OCI-LY3 (cell line): ENCODE data around the gene ACOT9.

Source experiments
- H2AFZ ChIP-seq: fragments of 200-600, 300-600 bp; shearing (Covaris generic); 2 replicates; pipeline ENCODE4 v1.6.0; 2014; ENCODE audit warnings: antibody characterized with exemption, low read depth, low read length
- H3K27ac ChIP-seq: fragments of 200-600, 300-600 bp; sonication (generic); 2 replicates; pipeline ENCODE4 v1.5.1; 2014; ENCODE audit warnings: mild to moderate bottlenecking, low read length, moderate library complexity, mixed read lengths
- H3K27me3 ChIP-seq: fragments of 200-600, 300-600 bp; sonication (generic); 2 replicates; pipeline ENCODE4 v1.6.1; 2014; ENCODE audit warnings: low read depth, low read length, mixed read lengths
- H3K36me3 ChIP-seq: fragments of 200-600, 300-600 bp; sonication (generic); replicated peaks from 2 replicates; pipeline ENCODE3; 2014; ENCODE audit warnings: low read depth, low read length, mixed read lengths
- H3K4me1 ChIP-seq: fragments of 300-600, 200-600 bp; sonication (generic); 2 replicates; pipeline ENCODE4 v1.6.1; 2014; ENCODE audit warnings: low read length, mixed read lengths
- H3K4me2 ChIP-seq: fragments of 200-600, 300-600 bp; sonication (generic); 2 replicates; pipeline ENCODE4 v1.6.1; 2014; ENCODE audit warnings: low read length, mixed read lengths
- H3K4me3 ChIP-seq: fragments of 300-600, 200-600 bp; sonication (generic); 2 replicates; pipeline ENCODE4 v1.5.1; 2014; ENCODE audit warnings: antibody characterized with exemption, mild to moderate bottlenecking, low read length, moderate library complexity
- H3K79me2 ChIP-seq: fragments of 300-600, 200-600 bp; shearing (Covaris generic); 2 replicates; pipeline ENCODE4 v1.6.1; 2014; ENCODE audit warnings: mild to moderate bottlenecking, low read length, mixed read lengths
- H3K9ac ChIP-seq: fragments of 300-600, 200-600 bp; shearing (Covaris generic); 2 replicates; pipeline ENCODE4 v1.6.0; 2014; ENCODE audit warnings: mild to moderate bottlenecking, low read length, moderate library complexity
- H3K9me3 ChIP-seq: fragments of 200-600, 300-600 bp; shearing (Covaris generic); 2 replicates; pipeline ENCODE4 v1.6.1; 2014; ENCODE audit warnings: low read length, mixed read lengths; ENCODE audit not compliant: insufficient read depth
- H4K20me1 ChIP-seq: fragments of 200-600, 300-600 bp; sonication (generic); 2 replicates; pipeline ENCODE4 v1.6.1; 2016; ENCODE audit warnings: low read length, mixed read lengths; ENCODE audit not compliant: insufficient read depth
- CTCF ChIP-seq: fragments of 200-600, 300-600 bp; sonication (generic); IDR thresholded peaks from 2 replicates; pipeline ENCODE4 v1.5.1; 2014; ENCODE audit warnings: antibody characterized with exemption, low read length, low read depth
- EZH2phosphoT487 ChIP-seq: fragments of 200-600 bp; shearing (Covaris generic); IDR thresholded peaks from 2 replicates; pipeline ENCODE4 v1.6.1; 2018; ENCODE audit warnings: antibody characterized with exemption, mixed run types, low read depth

Gene ACOT9

GRCh38 chrX:23664496-23664895 lies 78.6 kb downstream of the ACOT9 start:
- H4K20me1 ChIP-seq = no peaks in the 10 kb centered on the region
- no peak overlapping the region for H3K4me3 ChIP-seq
- H3K9ac ChIP-seq = no peak overlapping the region
- H3K27ac ChIP-seq = no peak overlapping the region
- H3K36me3 ChIP-seq = no peaks in the 10 kb centered on the region
- no peak overlapping the region for H2AFZ ChIP-seq
- TF ChIP-seq EZH2phosphoT487 (no peak), CTCF (no peak)
- H3K9me3 ChIP-seq = no peaks in the 10 kb centered on the region
- H3K27me3 ChIP-seq = no peaks in the 10 kb centered on the region
- H3K4me1 ChIP-seq = peaks cover 69% of the 10 kb centered on the region
- peaks cover 22% of the 10 kb centered on the region for H3K79me2 ChIP-seq
- H3K4me2 ChIP-seq = no peak overlapping the region

GRCh38 chrX:23662853-23663252 lies 80.2 kb downstream of the ACOT9 start:
- H2AFZ ChIP-seq = no peak overlapping the region
- H3K79me2 ChIP-seq = peaks cover 5% of the 10 kb centered on the region
- peak overlapping the region; percentile 72 for H3K4me2 ChIP-seq
- H3K36me3 ChIP-seq = no peaks in the 10 kb centered on the region
- peaks cover 66% of the 10 kb centered on the region for H3K4me1 ChIP-seq
- H3K4me3 ChIP-seq = peak overlapping the region; percentile 46
- H3K9me3 ChIP-seq = no peaks in the 10 kb centered on the region
- H3K27ac ChIP-seq = peak overlapping the region; percentile 97
- H4K20me1 ChIP-seq = no peaks in the 10 kb centered on the region
- TF ChIP-seq CTCF = 0 out of 2 replicates have a peak, but pooled peaks have one; percentile 6
- TF ChIP-seq EZH2phosphoT487 = no peak
- H3K9ac ChIP-seq = peak overlapping the region; percentile 64; the same call in 1 of the 2 replicates
- H3K27me3 ChIP-seq = no peaks in the 10 kb centered on the region

- Histone ChIP-seq H2AFZ (no peak overlapping the region), H3K4me1 (peaks cover 66% of the 10 kb centered on the region), H3K4me2 (peak overlapping the region; percentile 72), H3K27me3 (no peaks in the 10 kb centered on the region), H3K36me3 (no peaks in the 10 kb centered on the region), H3K4me3 (peak overlapping the region; percentile 46; the same call in 1 of the 2 replicates), H3K9ac (peak overlapping the region; percentile 64), H4K20me1 (no peaks in the 10 kb centered on the region), H3K27ac (peak overlapping the region; percentile 97), H3K9me3 (no peaks in the 10 kb centered on the region), H3K79me2 (no peaks in the 10 kb centered on the region)
- TF ChIP-seq CTCF = no peak
- TF ChIP-seq EZH2phosphoT487 = no peak
Observed at GRCh38 chrX:23662187-23662586, 80.9 kb downstream of the ACOT9 start.

- Histone ChIP-seq H2AFZ (no peak overlapping the region), H3K36me3 (no peaks in the 10 kb centered on the region), H3K27me3 (no peaks in the 10 kb centered on the region), H3K27ac (peak overlapping the region; percentile 97), H3K9me3 (no peaks in the 10 kb centered on the region), H3K4me1 (peaks cover 62% of the 10 kb centered on the region), H4K20me1 (no peaks in the 10 kb centered on the region), H3K9ac (peak overlapping the region; percentile 39; the same call in 1 of the 2 replicates), H3K4me2 (peak overlapping the region; percentile 72), H3K79me2 (no peaks in the 10 kb centered on the region), H3K4me3 (peak overlapping the region; percentile 46; the same call in 1 of the 2 replicates)
- TF ChIP-seq CTCF = no peak
- no peak for TF ChIP-seq EZH2phosphoT487
Observed at GRCh38 chrX:23661671-23662070, 81.4 kb downstream of the ACOT9 start.
